Endothelial cell of umbilical vein (primary cell): Measurements from ENCODE around the gene GPR137B. TPM values are rescaled to one million over a fixed set of nuclear protein-coding genes. Genes with fewer than 3 reads are reported as not detected.
A peak's percentile ranks its signal among the peaks of the same experiment; 100 is the strongest.

Experiments
- BruUV-seq: library from RNA; stranded (reverse); fragments of 400-500 nt; replicated peaks from 2 replicates; lab custom pipeline; 2021; lab: Mats Ljungman, UMichigan
- CTCF ChIA-PET: fragments of 300-600, 350-600 bp; sonication (Branson Sonifier 250); formaldehyde crosslinking; loops from one replicate; lab custom pipeline; 2021; ENCODE audit warnings: antibody characterized with exemption, inconsistent platforms; lab: Charles Lee
- POLR2A ChIA-PET: fragments of 300-600, 350-600 bp; sonication (Branson Sonifier 250); formaldehyde crosslinking; loops from one replicate; lab custom pipeline; 2021; ENCODE audit warnings: antibody characterized with exemption, inconsistent platforms; lab: Charles Lee
- DNase-seq: peaks from one replicate; pipeline ENCODE4 v3.0.0-alpha.2; 2011; ENCODE audit warnings: low read depth, low spot score
- FAIRE-seq: peaks from 2 replicates; lab custom pipeline; 2011; peaks lifted over from hg19 to GRCh38; lab: Jason Lieb, UNC
- H2AFZ ChIP-seq: 2 replicates; pipeline ENCODE4 v1.6.0; 2012; ENCODE audit warnings: low read depth, low read length, control low read depth, inconsistent platforms
- H3K27ac ChIP-seq: 2 replicates; pipeline ENCODE4 v1.5.1; 2011; ENCODE audit warnings: low read depth, mild to moderate bottlenecking, control low read depth, low read length, moderate library complexity; ENCODE audit not compliant: insufficient read depth
- H3K27me3 ChIP-seq, 2 experiments: 2 replicates each; pipeline versions ENCODE4 v1.6.0 to v1.6.1; 2011; ENCODE audit warnings: low read length in 2 of 2, mixed read lengths in 1 of 2; ENCODE audit not compliant: control insufficient read depth in 2 of 2, insufficient read depth in 2 of 2
- H3K36me3 ChIP-seq, 2 experiments: 2 replicates in 1 of 2; 3 replicates in 1 of 2; pipeline ENCODE4 v1.5.1; 2011; ENCODE audit warnings: low read length in 2 of 2, mild to moderate bottlenecking in 1 of 2, moderate library complexity in 1 of 2; ENCODE audit not compliant: control insufficient read depth in 2 of 2, insufficient read depth in 2 of 2; ENCODE audit errors: extremely low read depth in 1 of 2
- H3K4me1 ChIP-seq: 3 replicates; pipeline ENCODE4 v1.5.1; 2011; ENCODE audit warnings: mild to moderate bottlenecking, low read length; ENCODE audit not compliant: control insufficient read depth, insufficient read depth; ENCODE audit errors: extremely low read depth
- H3K4me2 ChIP-seq: 2 replicates; pipeline ENCODE4 v1.6.1; 2011; ENCODE audit warnings: low read length, control low read depth, mixed read lengths; ENCODE audit not compliant: insufficient read depth
- H3K4me3 ChIP-seq, 3 experiments: fragments of 200-600 bp in 1 of 3; sonication (generic), shearing (Covaris generic) in 1 of 3; replicated peaks in 1 of 3; 2 replicates each; pipeline ENCODE4 v1.5.1; 2011 to 2016; ENCODE audit warnings: control low read depth in 3 of 3, low read length in 3 of 3, mild to moderate bottlenecking in 2 of 3, inconsistent platforms in 1 of 3, low read depth in 1 of 3, moderate library complexity in 1 of 3; ENCODE audit not compliant: insufficient read depth in 1 of 3
- H3K79me2 ChIP-seq: 2 replicates; pipeline ENCODE4 v1.6.0; 2012; ENCODE audit warnings: low read length, inconsistent platforms; ENCODE audit not compliant: control insufficient read depth, insufficient read depth
- H3K9ac ChIP-seq: replicated peaks from 2 replicates; pipeline ENCODE3; 2011; ENCODE audit warnings: low read length, control low read depth; ENCODE audit not compliant: insufficient read depth; ENCODE audit errors: extremely low read depth
- H3K9me1 ChIP-seq: replicated peaks from 3 replicates; pipeline ENCODE4 v1.6.0; 2011; ENCODE audit warnings: mild to moderate bottlenecking, low read length; ENCODE audit not compliant: control insufficient read depth, insufficient read depth; ENCODE audit errors: extremely low read depth
- H3K9me3 ChIP-seq: replicated peaks from 2 replicates; pipeline ENCODE4 v1.5.1; 2012; ENCODE audit warnings: low read length, inconsistent platforms; ENCODE audit not compliant: control insufficient read depth, insufficient read depth
- H4K20me1 ChIP-seq: replicated peaks from 2 replicates; pipeline ENCODE3; 2011; ENCODE audit warnings: mild to moderate bottlenecking, low read length; ENCODE audit not compliant: control insufficient read depth, insufficient read depth; ENCODE audit errors: extremely low read depth
- EZH2 ChIP-seq: IDR thresholded peaks from 2 replicates; pipeline ENCODE4 v1.6.1; 2012; ENCODE audit warnings: borderline replicate concordance, low read depth, mild to moderate bottlenecking, moderate library complexity, low read length, inconsistent platforms; ENCODE audit not compliant: severe bottlenecking
- FOS ChIP-seq: IDR thresholded peaks from 2 replicates; pipeline ENCODE4 v1.6.1; 2011; ENCODE audit warnings: mild to moderate bottlenecking, low read length, moderate library complexity, borderline replicate concordance; ENCODE audit not compliant: insufficient read depth
- GATA2 ChIP-seq: IDR thresholded peaks from 2 replicates; pipeline ENCODE4 v1.7.0; 2011; ENCODE audit warnings: low read depth, mild to moderate bottlenecking, moderate library complexity, mixed read lengths, low read length; ENCODE audit not compliant: insufficient read length, insufficient read depth
- JUN ChIP-seq: IDR thresholded peaks from 2 replicates; pipeline ENCODE4 v1.6.1; 2011; ENCODE audit warnings: borderline replicate concordance, low read depth; ENCODE audit not compliant: insufficient read length, insufficient read depth
- MYC ChIP-seq: IDR thresholded peaks from one replicate; pipeline ENCODE4 v1.6.1; 2011; ENCODE audit warnings: mild to moderate bottlenecking, low read depth, low read length
- POLR2A ChIP-seq: IDR thresholded peaks from 2 replicates; pipeline ENCODE4 v1.6.1; 2012; ENCODE audit warnings: low read depth, mild to moderate bottlenecking, control low read depth, low read length
- POLR2AphosphoS5 ChIP-seq: IDR thresholded peaks from 2 replicates; pipeline ENCODE4 v1.6.1; 2012; ENCODE audit warnings: low read depth, mild to moderate bottlenecking, control low read depth, low read length, moderate library complexity; ENCODE audit not compliant: insufficient read depth
- dilution Hi-C: fragments of 300-500 bp; cut with MboI; formaldehyde crosslinking; loops from one replicate; pipeline ENCODE4 v1.15.0; 2019; ENCODE audit warnings: low sequenced_read_pairs; ENCODE audit not compliant: extremely low pct_ligation_motif_present
- intact Hi-C: fragments of 100-400 bp; cut with micrococcal nuclease; formaldehyde crosslinking; loops from one replicate; pipeline ENCODE4 v1.10.0; 2022
- polyA plus RNA-seq, 4 experiments: library from polyadenylated mRNA; depleted of rRNA in 3 of 4; stranded (reverse) in 3 of 4; unstranded in 1 of 4; fragments of >200 nt; gene quantifications; 2 replicates each; pipeline versions ENCODE4 v1.2.1 to v1.2.3, GENCODE V29; 2011 to 2012; ENCODE audit warnings: missing spikeins in 1 of 4
- total RNA-seq: library from RNA; stranded (reverse); gene quantifications from 2 replicates; pipeline ENCODE4 v1.2.3, GENCODE V29; 2021
- TF ChIP-seq, protein P1 (sequence below): IDR thresholded peaks from 2 replicates; pipeline ENCODE4 v1.6.1; 2011; ENCODE audit not compliant: insufficient read depth, insufficient read length
- TF ChIP-seq, protein P2 (sequence below), 2 donors: IDR thresholded peaks; 1 replicate in 1 of 2; 2 replicates in 1 of 2; pipeline ENCODE4 v1.5.1; 2011; ENCODE audit warnings: low read length in 2 of 2, mild to moderate bottlenecking in 2 of 2, moderate library complexity in 2 of 2, control low read depth in 1 of 2, inconsistent platforms in 1 of 2, low read depth in 1 of 2; ENCODE audit not compliant: insufficient read depth in 1 of 2; ENCODE audit errors: extremely low read depth in 1 of 2

GPR137B gene
- total and polyA plus RNA-seq, 2 donors (not counting 3 experiments of a cell fraction or from before 2014, with no cell fraction given), result 7.8 to 11.9 TPM

DNA sequence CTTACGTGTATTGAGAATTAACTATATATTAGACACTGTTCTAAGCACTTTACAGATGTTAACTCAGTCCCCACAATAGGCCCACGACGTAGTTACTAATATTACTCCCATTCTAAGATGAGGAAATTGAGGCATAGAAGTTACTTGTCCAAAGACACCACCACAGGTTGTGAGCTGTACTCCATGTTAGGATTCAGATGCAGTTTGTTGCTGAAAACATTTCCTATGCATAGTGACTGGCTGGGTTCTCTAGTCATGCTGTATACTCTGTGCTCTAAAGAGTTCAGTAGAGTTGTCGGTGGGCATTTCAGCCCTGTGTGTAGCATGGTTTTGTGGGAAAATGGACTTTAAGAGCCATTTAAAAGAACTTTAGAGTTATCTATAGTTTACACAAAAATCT lies 65.2 kb downstream of the GPR137B start:
- no TSS peak for BruUV-seq
- Histone ChIP-seq H3K27ac (no peak overlapping the region), H3K27me3 (no peaks in the 10 kb centered on the region), H3K79me2 (no peaks in the 10 kb centered on the region), H2AFZ (no peak overlapping the region), H3K9me3 (no peaks in the 10 kb centered on the region), H4K20me1 (no peaks in the 10 kb centered on the region), H3K36me3 (no peaks in the 10 kb centered on the region), H3K9me1 (no peaks in the 10 kb centered on the region), H3K4me1 (peaks cover 3% of the 10 kb centered on the region), H3K4me3 (no peak overlapping the region), H3K9ac (no peak overlapping the region), H3K4me2 (no peak overlapping the region)
- no peak for DNase-seq
- no peak for TF ChIP-seq GATA2
- TF ChIP-seq EZH2, result no peak
- TF ChIP-seq MYC, result no peak
- TF ChIP-seq POLR2AphosphoS5, result no peak
- no peak for TF ChIP-seq FOS
- TF ChIP-seq, protein P1, sequence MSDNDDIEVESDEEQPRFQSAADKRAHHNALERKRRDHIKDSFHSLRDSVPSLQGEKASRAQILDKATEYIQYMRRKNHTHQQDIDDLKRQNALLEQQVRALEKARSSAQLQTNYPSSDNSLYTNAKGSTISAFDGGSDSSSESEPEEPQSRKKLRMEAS, result no peak
- TF ChIP-seq POLR2A, result no peak
- no peak for TF ChIP-seq JUN
- dilution Hi-C loops, result no loop called here
- intact Hi-C loops, result loop anchor here (5.0 kb wide), 1 partner anchor 575 kb away; no protein-coding TSS in a partner anchor
- POLR2A ChIA-PET, result no interaction called here
- CTCF ChIA-PET, result interaction anchor here (1.4 kb wide), 1 partner anchor 20 kb away, joined by 3 read pairs; no protein-coding TSS in a partner anchor
- no peak for FAIRE-seq

DNA sequence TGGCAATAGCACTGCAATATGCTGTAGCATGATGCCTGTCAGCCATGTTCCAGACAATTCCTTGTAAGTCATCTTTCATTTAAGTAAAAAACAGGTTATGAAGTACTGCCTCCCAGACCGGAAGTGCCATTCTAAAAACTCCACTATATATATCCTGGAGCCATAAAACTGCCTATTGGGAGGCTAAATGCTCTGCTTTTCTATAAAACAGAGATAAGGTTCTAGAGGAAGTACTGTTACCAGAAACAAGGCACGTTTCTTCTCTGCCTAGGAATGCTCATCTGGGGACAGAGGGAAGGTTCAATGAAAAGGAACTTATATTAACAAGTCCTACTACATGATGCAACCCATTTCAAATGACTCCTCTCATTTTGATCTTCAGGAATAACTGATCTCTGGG lies 66.8 kb downstream of the GPR137B start:
- Histone ChIP-seq H3K79me2 (no peaks in the 10 kb centered on the region), H4K20me1 (no peaks in the 10 kb centered on the region), H3K4me2 (no peak overlapping the region), H3K27ac (no peak overlapping the region), H3K27me3 (no peaks in the 10 kb centered on the region), H3K9me3 (no peaks in the 10 kb centered on the region), H3K9ac (no peak overlapping the region), H3K4me1 (peaks cover 3% of the 10 kb centered on the region), H3K36me3 (no peaks in the 10 kb centered on the region), H2AFZ (no peak overlapping the region), H3K4me3 (no peak overlapping the region), H3K9me1 (no peaks in the 10 kb centered on the region)
- FAIRE-seq (no peak), DNase-seq (peak; percentile 50)
- TF ChIP-seq FOS (no peak), GATA2 (no peak), MYC (no peak), POLR2A (no peak), POLR2AphosphoS5 (no peak), JUN (no peak), EZH2 (no peak)
- TF ChIP-seq, protein P2, sequence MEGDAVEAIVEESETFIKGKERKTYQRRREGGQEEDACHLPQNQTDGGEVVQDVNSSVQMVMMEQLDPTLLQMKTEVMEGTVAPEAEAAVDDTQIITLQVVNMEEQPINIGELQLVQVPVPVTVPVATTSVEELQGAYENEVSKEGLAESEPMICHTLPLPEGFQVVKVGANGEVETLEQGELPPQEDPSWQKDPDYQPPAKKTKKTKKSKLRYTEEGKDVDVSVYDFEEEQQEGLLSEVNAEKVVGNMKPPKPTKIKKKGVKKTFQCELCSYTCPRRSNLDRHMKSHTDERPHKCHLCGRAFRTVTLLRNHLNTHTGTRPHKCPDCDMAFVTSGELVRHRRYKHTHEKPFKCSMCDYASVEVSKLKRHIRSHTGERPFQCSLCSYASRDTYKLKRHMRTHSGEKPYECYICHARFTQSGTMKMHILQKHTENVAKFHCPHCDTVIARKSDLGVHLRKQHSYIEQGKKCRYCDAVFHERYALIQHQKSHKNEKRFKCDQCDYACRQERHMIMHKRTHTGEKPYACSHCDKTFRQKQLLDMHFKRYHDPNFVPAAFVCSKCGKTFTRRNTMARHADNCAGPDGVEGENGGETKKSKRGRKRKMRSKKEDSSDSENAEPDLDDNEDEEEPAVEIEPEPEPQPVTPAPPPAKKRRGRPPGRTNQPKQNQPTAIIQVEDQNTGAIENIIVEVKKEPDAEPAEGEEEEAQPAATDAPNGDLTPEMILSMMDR (IDR thresholded peaks at IDR 0.05; ENCODE audit: extremely low read depth in 1 of 2, insufficient read depth in 1 of 2, low read depth in 1 of 2, low read length in 2 of 2), result no peak
- TF ChIP-seq, protein P1, result no peak
- no TSS peak for BruUV-seq
- POLR2A ChIA-PET, result no interaction called here
- CTCF ChIA-PET, result interaction anchor here (0.6 kb wide), 1 partner anchor 325 kb away, joined by 5 read pairs; no protein-coding TSS in a partner anchor
- dilution Hi-C loops (no loop called here), intact Hi-C loops (loop anchor here (5.0 kb wide), 1 partner anchor 577 kb away; no protein-coding TSS in a partner anchor)
